BJ (cell line): ENCODE data around the gene TEX14. TPM values are rescaled to one million over a fixed set of nuclear protein-coding genes. Genes with fewer than 3 reads are reported as not detected.

Experiments used
- CTCF ChIA-PET: fragments of 350-600 bp; formaldehyde crosslinking; extraction: SDS; loops from one replicate; lab custom pipeline; 2021; ENCODE audit warnings: antibody characterized with exemption, inconsistent platforms; lab: Yijun Ruan, JAX
- POLR2A ChIA-PET: fragments of 300-600 bp; sonication (Branson Sonifier 250); formaldehyde crosslinking; extraction: SDS; loops from one replicate; lab custom pipeline; 2021; ENCODE audit warnings: antibody characterized with exemption; lab: Charles Lee
- DNase-seq: peaks from one replicate; pipeline ENCODE4 v3.0.0-alpha.2; 2011; ENCODE audit warnings: low read depth
- H3K27me3 ChIP-seq: 2 replicates; pipeline ENCODE4 v1.6.0; 2011; ENCODE audit warnings: low read length; ENCODE audit not compliant: control insufficient read depth, insufficient read depth
- H3K36me3 ChIP-seq: 2 replicates; pipeline ENCODE4 v1.5.1; 2011; ENCODE audit warnings: low read length; ENCODE audit not compliant: control insufficient read depth, insufficient read depth
- H3K4me3 ChIP-seq: 2 replicates; pipeline ENCODE4 v1.5.1; 2011; ENCODE audit warnings: low read depth, mild to moderate bottlenecking, control low read depth, low read length
- CTCF ChIP-seq: IDR thresholded peaks from 2 replicates; pipeline ENCODE4 v1.5.1; 2011; ENCODE audit warnings: low read depth, mild to moderate bottlenecking, control low read depth, inconsistent platforms, low read length, moderate library complexity; ENCODE audit not compliant: insufficient read depth
- polyA plus RNA-seq: library from polyadenylated mRNA; depleted of rRNA; stranded (reverse); fragments of >200 nt; gene quantifications from 2 replicates; pipeline ENCODE4 v1.2.3, GENCODE V29; 2011

TEX14 gene
- polyA plus RNA-seq, 1 experiment, result 0.02 TPM

DNA sequence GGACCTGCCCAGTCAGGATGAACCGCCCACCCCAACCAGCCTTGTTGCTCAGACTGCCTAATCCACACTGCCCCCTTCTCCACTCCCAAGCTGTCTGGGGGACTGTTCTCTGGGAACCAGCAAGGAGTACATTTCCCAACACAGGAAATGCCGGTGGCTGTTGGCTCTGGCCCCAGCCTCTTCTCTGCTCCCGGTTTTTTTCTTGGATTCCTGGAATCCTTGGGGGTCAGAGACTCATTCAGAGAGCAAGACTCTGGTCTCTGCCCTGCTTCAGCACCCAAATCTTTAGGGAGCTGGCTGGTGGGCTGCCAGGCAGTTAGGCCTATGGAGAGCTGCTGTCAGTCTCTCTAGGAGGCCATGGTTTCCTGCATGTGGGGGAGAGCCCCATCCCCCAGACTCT is 166.6 kb downstream of the TEX14 start:
- no peak for TF ChIP-seq CTCF
- no peaks in the 10 kb centered on the region for H3K27me3 ChIP-seq
- ChIA-PET CTCF (interaction anchor here (1.0 to 1.5 kb wide), 2 partner anchors 469 to 480 kb away, joined by 3 to 6 read pairs; no protein-coding TSS in a partner anchor), POLR2A (no interaction called here)
- peak; percentile 61 for DNase-seq
- H3K36me3 ChIP-seq, result no peaks in the 10 kb centered on the region
- no peak overlapping the region for H3K4me3 ChIP-seq

GRCh38 chr17:58521680-58522079 is 170.2 kb downstream of the TEX14 start:
- H3K36me3 ChIP-seq, result no peaks in the 10 kb centered on the region
- TF ChIP-seq CTCF, result no peak
- no peak for DNase-seq
- POLR2A ChIA-PET, result no interaction called here
- CTCF ChIA-PET, result interaction anchor here (0.6 to 1.4 kb wide), 2 partner anchors 63 to 66 kb away, joined by 4 read pairs; no protein-coding TSS in a partner anchor
- H3K27me3 ChIP-seq, result no peaks in the 10 kb centered on the region
- no peak overlapping the region for H3K4me3 ChIP-seq

DNA sequence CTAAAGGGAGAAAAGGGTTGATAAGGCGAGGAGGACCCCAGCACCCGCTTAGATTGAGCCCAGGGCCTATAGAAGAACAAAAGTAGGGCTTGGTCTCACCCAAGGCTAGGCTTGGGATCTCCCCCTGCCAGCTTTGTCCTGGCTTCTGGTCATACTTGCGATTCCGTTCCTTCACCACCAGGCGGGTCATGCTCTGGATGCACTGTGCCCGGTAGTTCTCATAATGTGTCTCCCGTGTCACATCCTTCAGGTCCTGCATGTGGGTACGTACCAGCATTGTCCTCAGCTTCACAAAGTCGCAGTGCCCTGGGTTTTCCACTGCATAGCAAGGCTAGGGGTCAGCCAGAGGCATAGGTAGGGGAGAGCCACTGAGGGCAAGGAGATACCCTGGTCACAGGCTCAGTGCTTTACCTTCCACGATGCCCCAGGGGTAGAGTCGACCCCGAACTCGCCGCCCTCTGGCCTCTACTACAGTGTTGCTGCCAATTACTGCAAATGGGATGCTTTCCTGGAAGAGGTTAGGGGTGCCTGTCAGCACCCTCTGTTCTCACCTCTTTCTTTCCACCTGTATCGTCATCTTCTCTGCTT is 170.9 kb downstream of the TEX14 start:
- peak; percentile 45 for TF ChIP-seq CTCF
- POLR2A ChIA-PET, result no interaction called here

DNA sequence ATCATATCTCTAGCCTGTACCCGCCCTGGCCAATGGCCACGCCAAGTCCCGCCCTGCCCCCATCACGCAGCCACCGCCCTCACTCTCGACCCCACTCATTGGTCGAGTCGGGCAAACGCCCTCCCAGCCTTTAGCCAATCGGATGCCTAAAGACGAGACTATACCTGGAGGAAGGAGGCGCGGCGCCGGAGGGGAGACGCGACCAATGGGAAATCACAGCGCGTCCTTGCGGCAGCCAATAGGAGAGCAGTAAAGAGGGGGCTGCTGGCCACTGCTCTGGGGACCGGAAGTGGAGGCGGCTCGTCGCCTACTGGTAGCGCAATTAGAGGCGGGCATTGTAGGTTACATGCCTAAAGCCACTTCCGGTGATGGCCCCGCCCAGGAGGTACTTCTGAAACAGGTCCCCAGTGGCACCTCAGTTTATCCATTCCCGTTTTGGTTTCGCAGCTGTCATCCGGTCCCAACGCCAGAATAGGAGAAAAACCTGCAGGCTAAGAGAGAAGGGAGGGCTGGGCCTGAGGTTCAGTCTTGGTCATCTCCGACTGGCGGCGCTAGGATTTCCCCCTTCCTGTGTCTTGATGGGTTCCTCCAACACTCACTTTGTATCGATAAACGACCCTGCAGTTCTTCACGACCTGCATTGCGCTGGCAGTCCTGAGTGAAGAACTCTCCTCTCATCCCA is 173.8 kb downstream of the TEX14 start:
- ChIA-PET CTCF (interaction anchor here (0.5 to 3.9 kb wide), 21 partner anchors 9 to 799 kb away, joined by 3 to 45 read pairs (median 4); partner anchors contain the start of genes RAD51C and TEX14), POLR2A (interaction anchor here (0.7 kb wide), 1 partner anchor 182 kb away, joined by 3 read pairs; no protein-coding TSS in a partner anchor)
- peak overlapping the region; percentile 70 for H3K4me3 ChIP-seq
- DNase-seq, result peak; percentile 99
- H3K36me3 ChIP-seq, result no peaks in the 10 kb centered on the region
- H3K27me3 ChIP-seq, result no peaks in the 10 kb centered on the region
- no peak for TF ChIP-seq CTCF

More for the DNA sequence above, 170.9 kb downstream of the TEX14 start:
- Histone ChIP-seq H3K36me3 (no peaks in the 10 kb centered on the region), H3K27me3 (no peaks in the 10 kb centered on the region), H3K4me3 (no peak overlapping the region)
- CTCF ChIA-PET, result interaction anchor here (0.8 to 3.9 kb wide), 4 partner anchors 11 to 483 kb away, joined by 3 to 45 read pairs (median 10); partner anchors contain the start of genes RAD51C and TEX14
- no peak for DNase-seq

DNA sequence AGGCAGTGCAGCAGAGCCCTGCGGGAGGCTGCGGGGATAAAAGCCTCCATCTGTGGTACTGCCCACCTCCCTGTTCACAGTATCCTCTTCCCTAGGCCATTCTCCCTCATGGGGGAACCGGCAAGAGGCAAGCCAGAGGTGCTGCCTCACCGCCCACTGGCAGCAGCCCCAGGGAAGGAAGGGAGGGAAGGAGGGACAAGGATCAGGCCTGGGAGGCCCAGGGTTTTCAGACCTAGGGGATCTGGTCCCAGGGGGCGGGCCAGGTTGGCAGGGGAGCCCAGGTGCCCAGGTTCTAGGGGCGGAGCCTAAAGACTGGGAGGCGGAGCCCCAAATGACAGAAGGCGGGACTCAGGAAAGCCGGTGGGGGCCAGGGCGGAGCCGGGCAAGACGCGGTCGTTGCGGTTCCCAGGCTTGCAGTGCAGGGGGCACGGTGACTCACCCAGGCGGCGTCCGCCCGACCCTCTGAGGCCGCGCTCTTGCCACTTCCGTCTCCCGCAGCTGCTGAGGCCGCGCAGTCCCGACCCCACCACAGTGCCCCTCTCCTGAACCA is 174.4 kb downstream of the TEX14 start:
- DNase-seq, result no peak
- Histone ChIP-seq H3K4me3 (peak overlapping the region; percentile 59), H3K27me3 (no peaks in the 10 kb centered on the region), H3K36me3 (no peaks in the 10 kb centered on the region)
- ChIA-PET CTCF (interaction anchor here (1.5 to 3.9 kb wide), 6 partner anchors 20 to 487 kb away, joined by 3 to 45 read pairs (median 8); no protein-coding TSS in a partner anchor), POLR2A (interaction anchor here (0.7 kb wide), 1 partner anchor 181 kb away, joined by 3 read pairs; no protein-coding TSS in a partner anchor)
- no peak for TF ChIP-seq CTCF
